DND-41 (cell line): ENCODE results near the gene GPR149.

Experiments
- EZH2 ChIP-seq: IDR thresholded peaks from 3 replicates; pipeline ENCODE4 v1.6.1; 2012; ENCODE audit warnings: borderline replicate concordance, low read depth, mild to moderate bottlenecking, moderate library complexity, low read length, inconsistent platforms; ENCODE audit not compliant: severe bottlenecking
- TF ChIP-seq, protein P1 (sequence below): IDR thresholded peaks from 2 replicates; pipeline ENCODE4 v1.5.1; 2012; ENCODE audit warnings: borderline replicate concordance, low read length, moderate library complexity, mild to moderate bottlenecking; ENCODE audit not compliant: poor library complexity, severe bottlenecking; ENCODE audit errors: extremely low read depth

DNA sequence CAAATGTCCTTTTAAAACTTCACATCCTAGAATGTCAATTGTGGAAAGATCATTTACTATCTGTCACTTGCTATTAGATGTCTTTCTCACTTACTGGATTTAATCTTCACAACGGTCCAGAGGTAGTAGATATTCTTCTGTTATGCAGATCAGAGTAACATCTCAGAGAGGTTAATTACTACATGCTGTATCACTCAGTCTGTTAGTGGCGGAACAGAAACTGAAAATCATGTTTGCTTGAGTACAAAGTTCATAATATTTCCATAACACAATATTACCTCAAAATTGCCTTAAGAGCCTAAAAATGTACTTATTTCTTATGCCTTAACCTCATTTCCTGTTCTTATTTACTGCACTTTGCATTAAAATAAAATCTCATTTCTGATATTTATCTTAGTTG lies 28.6 kb upstream of the GPR149 start:
- TF ChIP-seq, protein P1, sequence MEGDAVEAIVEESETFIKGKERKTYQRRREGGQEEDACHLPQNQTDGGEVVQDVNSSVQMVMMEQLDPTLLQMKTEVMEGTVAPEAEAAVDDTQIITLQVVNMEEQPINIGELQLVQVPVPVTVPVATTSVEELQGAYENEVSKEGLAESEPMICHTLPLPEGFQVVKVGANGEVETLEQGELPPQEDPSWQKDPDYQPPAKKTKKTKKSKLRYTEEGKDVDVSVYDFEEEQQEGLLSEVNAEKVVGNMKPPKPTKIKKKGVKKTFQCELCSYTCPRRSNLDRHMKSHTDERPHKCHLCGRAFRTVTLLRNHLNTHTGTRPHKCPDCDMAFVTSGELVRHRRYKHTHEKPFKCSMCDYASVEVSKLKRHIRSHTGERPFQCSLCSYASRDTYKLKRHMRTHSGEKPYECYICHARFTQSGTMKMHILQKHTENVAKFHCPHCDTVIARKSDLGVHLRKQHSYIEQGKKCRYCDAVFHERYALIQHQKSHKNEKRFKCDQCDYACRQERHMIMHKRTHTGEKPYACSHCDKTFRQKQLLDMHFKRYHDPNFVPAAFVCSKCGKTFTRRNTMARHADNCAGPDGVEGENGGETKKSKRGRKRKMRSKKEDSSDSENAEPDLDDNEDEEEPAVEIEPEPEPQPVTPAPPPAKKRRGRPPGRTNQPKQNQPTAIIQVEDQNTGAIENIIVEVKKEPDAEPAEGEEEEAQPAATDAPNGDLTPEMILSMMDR = no peak
- TF ChIP-seq EZH2 = no peak
